ENCODE results near the gene SEMA6B. TPM values are rescaled to one million over a fixed set of nuclear protein-coding genes. Genes with fewer than 3 reads are reported as not detected.

SEMA6B gene
- total RNA-seq, 1 experiment from 2014 or later: 5.7 TPM

DNA sequence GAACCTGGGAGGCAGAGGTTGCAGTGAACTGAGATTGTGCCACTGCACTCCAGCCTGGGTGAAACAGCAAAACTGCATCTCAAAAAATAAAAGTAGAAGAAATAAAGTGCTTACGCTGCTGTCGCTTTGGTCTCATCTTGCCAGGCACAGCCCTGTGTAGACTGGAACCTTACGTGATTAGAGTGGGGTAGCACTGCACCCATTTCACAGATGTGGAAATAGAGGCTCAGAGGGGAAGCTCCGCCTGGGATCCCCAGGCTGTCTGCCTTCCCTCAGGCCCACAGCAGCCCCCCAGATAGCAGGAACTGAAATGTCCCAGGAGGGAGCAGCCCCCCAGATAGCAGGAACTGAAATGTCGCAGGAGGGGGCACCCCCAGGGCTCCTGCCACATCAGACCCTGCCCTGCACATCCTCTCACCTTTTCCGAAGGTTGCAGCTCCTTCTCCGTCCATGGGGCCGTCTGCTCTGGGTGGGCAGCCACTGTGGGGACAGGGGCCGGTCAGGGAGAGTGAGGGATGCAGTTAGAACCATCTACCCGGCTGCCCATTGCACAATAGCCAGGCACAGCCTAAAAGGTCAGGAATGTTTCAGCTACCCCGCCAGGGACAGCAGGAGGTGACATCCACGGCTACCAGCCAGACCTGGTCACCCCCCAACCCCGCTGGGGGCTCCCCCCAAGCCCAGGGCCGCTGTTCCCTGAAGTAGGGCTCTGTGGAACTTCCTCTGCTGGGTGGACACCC lies 43.1 kb downstream of the SEMA6B start:
- Histone ChIP-seq H3K4me3 (ENCODE audit: low read depth in 2 of 2, low read length in 2 of 2) (no peak overlapping the region), H3K27me3 (ENCODE audit: control insufficient read depth, insufficient read depth, low read length) (no peaks in the 10 kb centered on the region), H3K4me1 (ENCODE audit: control insufficient read depth, insufficient read depth, low read length) (peaks cover 19% of the 10 kb centered on the region), H3K36me3 (ENCODE audit: control insufficient read depth, insufficient read depth, low read length) (no peaks in the 10 kb centered on the region), H3K9me3 (ENCODE audit: control insufficient read depth, insufficient read depth, low read depth, low read length) (no peaks in the 10 kb centered on the region), H3K27ac (ENCODE audit: low read length) (no peak overlapping the region)
- ChIA-PET CTCF (interaction anchor here (0.6 to 1.0 kb wide), 4 partner anchors 9 to 249 kb away, joined by 3 to 5 read pairs (median 3); no protein-coding TSS in a partner anchor), POLR2A (interaction anchor here (0.9 kb wide), 1 partner anchor 27 kb away, joined by 3 read pairs; no protein-coding TSS in a partner anchor)
- no peak for DNase-seq (ENCODE audit: low read depth, low spot score)
- ATAC-seq: no peak
- TF ChIP-seq CTCF (IDR thresholded peaks at IDR 0.05): no peak
- TF ChIP-seq REST (IDR thresholded peaks at IDR 0.05; ENCODE audit: insufficient read depth in 1 of 2, low read depth in 2 of 2, low read length in 1 of 2): no peak
- no peak for TF ChIP-seq SIN3A (IDR thresholded peaks at IDR 0.05; ENCODE audit: borderline replicate concordance, insufficient read depth, low read depth, low read length)
- no peak for TF ChIP-seq TCF7L2 (IDR thresholded peaks at IDR 0.05; ENCODE audit: low read depth, low read length)
- TF ChIP-seq POLR2AphosphoS5 (IDR thresholded peaks at IDR 0.05; ENCODE audit: low read depth, low read length): no peak
- in situ Hi-C loops (cut with HindIII; ENCODE audit: low pct_unique_long_range_greater_than_20kb, low sequenced_read_pairs) (no loop called here), intact Hi-C loops (cut with micrococcal nuclease; ENCODE audit: unreplicated experiment) (no loop called here)
- no TSS peak for BruUV-seq (replicated peaks)

DNA sequence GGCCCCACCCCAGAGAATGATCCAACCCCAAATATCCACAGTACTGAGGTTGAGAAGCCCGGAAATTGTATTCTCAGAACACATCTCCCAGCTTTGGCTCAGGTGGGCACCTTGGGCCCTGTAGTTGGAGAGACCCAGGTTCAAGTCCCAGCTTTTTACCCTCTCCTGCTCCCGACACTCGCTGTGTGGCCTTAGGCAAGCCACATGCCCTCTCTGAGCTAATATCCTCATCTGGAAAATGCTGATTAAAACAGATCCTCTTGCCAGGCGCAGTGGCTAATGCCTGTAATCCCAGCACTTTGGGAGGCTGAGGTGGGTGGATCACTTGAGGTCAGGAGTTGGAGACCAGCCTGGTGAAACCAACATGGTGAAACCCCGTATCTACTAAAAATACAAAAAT lies 43.8 kb downstream of the SEMA6B start:
- ATAC-seq (no peak), DNase-seq (ENCODE audit: low read depth, low spot score) (no peak)
- no peaks in the 10 kb centered on the region for H3K36me3 ChIP-seq (ENCODE audit: control insufficient read depth, insufficient read depth, low read length)
- no peak overlapping the region for H3K27ac ChIP-seq (ENCODE audit: low read length)
- in situ Hi-C loops (cut with HindIII; ENCODE audit: low pct_unique_long_range_greater_than_20kb, low sequenced_read_pairs) (no loop called here), intact Hi-C loops (cut with micrococcal nuclease; ENCODE audit: unreplicated experiment) (no loop called here)
- ChIA-PET POLR2A (no interaction called here), CTCF (interaction anchor here (0.6 kb wide), 2 partner anchors 12 to 248 kb away, joined by 3 to 5 read pairs; no protein-coding TSS in a partner anchor)
- no peak overlapping the region for H3K4me3 ChIP-seq (ENCODE audit: low read depth in 2 of 2, low read length in 2 of 2)
- no TSS peak for BruUV-seq (replicated peaks)
- H3K27me3 ChIP-seq (ENCODE audit: control insufficient read depth, insufficient read depth, low read length): no peaks in the 10 kb centered on the region
- peaks cover 19% of the 10 kb centered on the region for H3K4me1 ChIP-seq (ENCODE audit: control insufficient read depth, insufficient read depth, low read length)
- TF ChIP-seq TCF7L2 (IDR thresholded peaks at IDR 0.05; ENCODE audit: low read depth, low read length) (no peak), SIN3A (IDR thresholded peaks at IDR 0.05; ENCODE audit: borderline replicate concordance, insufficient read depth, low read depth, low read length) (no peak), REST (IDR thresholded peaks at IDR 0.05; ENCODE audit: insufficient read depth in 1 of 2, low read depth in 2 of 2, low read length in 1 of 2) (no peak), POLR2AphosphoS5 (IDR thresholded peaks at IDR 0.05; ENCODE audit: low read depth, low read length) (no peak), CTCF (IDR thresholded peaks at IDR 0.05) (no peak)
- no peaks in the 10 kb centered on the region for H3K9me3 ChIP-seq (ENCODE audit: control insufficient read depth, insufficient read depth, low read depth, low read length)

Data from Panc1 (cell line).